BJ (cell line): Measurements from ENCODE around the gene NRAS. TPM values are rescaled to one million over a fixed set of nuclear protein-coding genes. Genes with fewer than 3 reads are reported as not detected.

Experiments used
- CTCF ChIA-PET: fragments of 350-600 bp; formaldehyde crosslinking; extraction: SDS; loops from one replicate; lab custom pipeline; 2021; ENCODE audit warnings: antibody characterized with exemption, inconsistent platforms; lab: Yijun Ruan, JAX
- POLR2A ChIA-PET: fragments of 300-600 bp; sonication (Branson Sonifier 250); formaldehyde crosslinking; extraction: SDS; loops from one replicate; lab custom pipeline; 2021; ENCODE audit warnings: antibody characterized with exemption; lab: Charles Lee
- DNase-seq: peaks from one replicate; pipeline ENCODE4 v3.0.0-alpha.2; 2011; ENCODE audit warnings: low read depth
- H3K27me3 ChIP-seq: 2 replicates; pipeline ENCODE4 v1.6.0; 2011; ENCODE audit warnings: low read length; ENCODE audit not compliant: control insufficient read depth, insufficient read depth
- H3K36me3 ChIP-seq: 2 replicates; pipeline ENCODE4 v1.5.1; 2011; ENCODE audit warnings: low read length; ENCODE audit not compliant: control insufficient read depth, insufficient read depth
- H3K4me3 ChIP-seq: 2 replicates; pipeline ENCODE4 v1.5.1; 2011; ENCODE audit warnings: low read depth, mild to moderate bottlenecking, control low read depth, low read length
- polyA plus RNA-seq: library from polyadenylated mRNA; depleted of rRNA; stranded (reverse); fragments of >200 nt; gene quantifications from 2 replicates; pipeline ENCODE4 v1.2.3, GENCODE V29; 2011
- TF ChIP-seq, protein P1 (sequence below): IDR thresholded peaks from 2 replicates; pipeline ENCODE4 v1.5.1; 2011; ENCODE audit warnings: low read depth, mild to moderate bottlenecking, control low read depth, inconsistent platforms, low read length, moderate library complexity; ENCODE audit not compliant: insufficient read depth

Gene NRAS
- polyA plus RNA-seq, 1 experiment, result 19.1 TPM

DNA sequence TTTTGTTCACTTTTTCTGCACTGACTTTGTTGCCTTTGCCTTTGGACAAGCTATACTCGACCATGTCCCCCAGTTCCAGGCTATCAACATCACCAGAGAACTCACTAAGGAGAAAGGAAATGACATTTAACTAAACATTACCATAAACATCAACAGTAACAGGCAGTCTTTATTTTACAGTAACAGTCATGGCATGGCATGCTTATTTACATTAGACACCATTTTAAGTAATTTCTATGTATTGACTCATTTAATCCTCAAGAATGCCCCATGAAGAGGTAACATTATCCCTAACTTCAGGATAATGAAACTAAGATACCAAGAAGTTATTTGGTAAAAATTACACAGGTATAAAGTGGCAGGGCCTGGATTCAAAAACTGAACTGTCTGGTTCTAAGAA is 8.7 kb upstream of the NRAS start:
- Histone ChIP-seq H3K36me3 (peaks cover 6% of the 10 kb centered on the region), H3K4me3 (no peak overlapping the region), H3K27me3 (no peaks in the 10 kb centered on the region)
- TF ChIP-seq, protein P1, sequence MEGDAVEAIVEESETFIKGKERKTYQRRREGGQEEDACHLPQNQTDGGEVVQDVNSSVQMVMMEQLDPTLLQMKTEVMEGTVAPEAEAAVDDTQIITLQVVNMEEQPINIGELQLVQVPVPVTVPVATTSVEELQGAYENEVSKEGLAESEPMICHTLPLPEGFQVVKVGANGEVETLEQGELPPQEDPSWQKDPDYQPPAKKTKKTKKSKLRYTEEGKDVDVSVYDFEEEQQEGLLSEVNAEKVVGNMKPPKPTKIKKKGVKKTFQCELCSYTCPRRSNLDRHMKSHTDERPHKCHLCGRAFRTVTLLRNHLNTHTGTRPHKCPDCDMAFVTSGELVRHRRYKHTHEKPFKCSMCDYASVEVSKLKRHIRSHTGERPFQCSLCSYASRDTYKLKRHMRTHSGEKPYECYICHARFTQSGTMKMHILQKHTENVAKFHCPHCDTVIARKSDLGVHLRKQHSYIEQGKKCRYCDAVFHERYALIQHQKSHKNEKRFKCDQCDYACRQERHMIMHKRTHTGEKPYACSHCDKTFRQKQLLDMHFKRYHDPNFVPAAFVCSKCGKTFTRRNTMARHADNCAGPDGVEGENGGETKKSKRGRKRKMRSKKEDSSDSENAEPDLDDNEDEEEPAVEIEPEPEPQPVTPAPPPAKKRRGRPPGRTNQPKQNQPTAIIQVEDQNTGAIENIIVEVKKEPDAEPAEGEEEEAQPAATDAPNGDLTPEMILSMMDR, result no peak
- DNase-seq, result no peak
- ChIA-PET POLR2A (no interaction called here), CTCF (interaction anchor here (1.0 kb wide), 1 partner anchor 9 kb away, joined by 3 read pairs; the partner anchor contains the start of gene NRAS)

DNA sequence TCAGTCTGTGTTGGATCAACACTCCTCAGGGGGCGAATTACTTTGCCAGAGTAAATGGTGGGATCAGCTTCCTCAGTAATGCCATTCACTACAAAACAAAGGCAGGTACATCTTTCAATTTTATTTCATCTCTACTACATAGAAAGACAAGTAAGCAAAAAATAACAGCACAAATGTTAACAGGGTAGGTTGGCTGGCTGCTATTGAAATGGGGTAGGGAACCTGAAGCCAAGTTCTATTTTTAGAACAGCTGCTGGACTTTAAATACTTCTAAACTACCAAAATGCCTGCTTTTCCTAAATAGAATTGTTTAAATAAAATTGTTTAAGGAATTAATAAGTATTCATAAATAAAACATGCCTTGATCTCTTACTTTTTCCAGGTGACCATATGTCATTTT is 7.3 kb upstream of the NRAS start:
- no peaks in the 10 kb centered on the region for H3K27me3 ChIP-seq
- ChIA-PET CTCF (no interaction called here), POLR2A (no interaction called here)
- DNase-seq, result no peak
- TF ChIP-seq, protein P1, result no peak
- no peak overlapping the region for H3K4me3 ChIP-seq
- H3K36me3 ChIP-seq, result peaks cover 10% of the 10 kb centered on the region

DNA sequence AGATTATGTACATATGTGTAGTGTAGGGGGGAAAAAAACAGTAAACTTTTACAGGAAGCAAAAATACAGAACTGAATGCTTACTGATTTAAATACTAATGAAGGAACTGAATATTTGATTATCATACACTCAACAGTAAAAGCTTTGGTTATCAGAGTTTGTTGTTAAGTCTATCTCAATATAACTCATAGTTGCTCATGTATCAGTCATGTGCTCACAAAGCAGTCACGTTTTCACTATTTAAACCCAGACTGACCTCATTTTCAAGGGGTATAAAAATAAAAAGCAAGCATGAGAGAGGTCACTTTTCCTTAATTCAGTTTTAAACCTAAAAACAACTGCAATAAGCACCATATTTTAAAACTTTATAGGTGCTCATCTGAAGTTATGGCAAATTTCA is 6.9 kb upstream of the NRAS start:
- POLR2A ChIA-PET, result no interaction called here
- TF ChIP-seq, protein P1, result no peak
- H3K4me3 ChIP-seq, result no peak overlapping the region
- peaks cover 12% of the 10 kb centered on the region for H3K36me3 ChIP-seq
- CTCF ChIA-PET, result interaction anchor here (0.6 kb wide), 1 partner anchor 8 kb away, joined by 3 read pairs; no protein-coding TSS in a partner anchor
- H3K27me3 ChIP-seq, result no peaks in the 10 kb centered on the region
- DNase-seq, result no peak

DNA sequence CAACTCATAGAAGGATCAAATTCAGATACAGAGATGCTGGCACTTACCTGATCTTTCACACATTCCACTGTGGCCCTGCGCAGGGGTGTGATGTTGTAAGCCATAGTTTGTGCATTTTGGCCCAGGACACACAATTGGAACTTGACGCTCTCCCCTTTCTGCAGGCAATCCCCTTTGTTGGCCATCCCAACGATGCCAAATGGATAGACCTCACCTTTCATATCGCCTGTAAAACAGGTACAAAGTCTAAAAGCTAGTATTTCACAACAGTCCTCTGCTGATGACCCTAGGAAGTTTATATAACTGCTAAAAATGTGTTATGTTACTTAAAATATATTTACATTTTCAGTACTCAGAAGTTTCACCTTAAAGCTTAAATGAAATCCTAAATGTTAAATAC is 3.9 kb upstream of the NRAS start:
- ChIA-PET POLR2A (no interaction called here), CTCF (interaction anchor here (1.3 kb wide), 1 partner anchor 17 kb away, joined by 7 read pairs; no protein-coding TSS in a partner anchor)
- DNase-seq, result no peak
- no peaks in the 10 kb centered on the region for H3K27me3 ChIP-seq
- H3K36me3 ChIP-seq, result peaks cover 13% of the 10 kb centered on the region
- H3K4me3 ChIP-seq, result no peak overlapping the region
- TF ChIP-seq, protein P1, result no peak

DNA sequence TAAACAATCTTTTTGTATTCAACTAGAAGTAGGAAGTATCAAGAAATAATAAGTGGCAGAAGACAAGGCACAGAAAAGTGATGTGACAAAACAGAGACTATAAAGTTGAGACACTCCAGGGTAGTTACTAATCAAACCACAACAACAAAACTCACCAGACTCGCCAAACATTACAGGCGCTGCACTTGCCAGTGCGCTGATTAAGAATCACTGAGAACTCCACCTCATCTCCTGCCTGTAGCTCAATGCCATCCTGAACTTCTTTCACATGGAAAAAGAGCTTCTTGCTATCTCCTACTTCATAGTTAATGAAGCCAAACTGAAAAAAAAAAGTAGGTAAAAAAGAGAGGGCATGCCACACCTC is 2.8 kb upstream of the NRAS start:
- ChIA-PET POLR2A (no interaction called here), CTCF (interaction anchor here (1.1 to 1.3 kb wide), 2 partner anchors 18 to 26 kb away, joined by 3 to 7 read pairs; no protein-coding TSS in a partner anchor)
- no peak for DNase-seq
- no peaks in the 10 kb centered on the region for H3K27me3 ChIP-seq
- peaks cover 13% of the 10 kb centered on the region for H3K36me3 ChIP-seq
- H3K4me3 ChIP-seq, result no peak overlapping the region
- TF ChIP-seq, protein P1, result no peak
